IPS-18a (cell line): ENCODE measurements around the gene SLC38A7.
"Not testable (repeated sequence)": the region's sequence is repeated elsewhere in the genome, so short reads cannot be mapped to it uniquely, and the experiment has no call there.

ENCODE experiments used
- H3K27ac ChIP-seq: one replicate; pipeline ENCODE4 v1.5.1; 2013; ENCODE audit warnings: low read length
- H3K27me3 ChIP-seq: one replicate; pipeline ENCODE4 v1.6.1; 2013; ENCODE audit warnings: mild to moderate bottlenecking, low read length; ENCODE audit not compliant: control insufficient read depth, insufficient read depth
- H3K36me3 ChIP-seq: one replicate; pipeline ENCODE4 v1.6.1; 2013; ENCODE audit warnings: low read depth, low read length; ENCODE audit not compliant: control insufficient read depth
- H3K4me1 ChIP-seq: one replicate; pipeline ENCODE4 v1.6.1; 2013; ENCODE audit warnings: low read depth, low read length; ENCODE audit not compliant: control insufficient read depth
- H3K4me3 ChIP-seq: one replicate; pipeline ENCODE4 v1.5.1; 2013; ENCODE audit warnings: low read length
- H3K9ac ChIP-seq: one replicate; pipeline ENCODE4 v1.6.1; 2013; ENCODE audit warnings: mild to moderate bottlenecking, low read length, moderate library complexity
- H3K9me3 ChIP-seq: one replicate; pipeline ENCODE4 v1.6.1; 2013; ENCODE audit warnings: low read depth, low read length; ENCODE audit not compliant: control insufficient read depth

Gene SLC38A7

GRCh38 chr16:58670946-58671583, 13.5 kb downstream of the SLC38A7 start:
- Histone ChIP-seq H3K27ac (no peak overlapping the region), H3K27me3 (no peaks in the 10 kb centered on the region), H3K9me3 (no peaks in the 10 kb centered on the region), H3K36me3 (peaks cover 21% of the 10 kb centered on the region), H3K4me3 (no peak overlapping the region), H3K4me1 (no peaks in the 10 kb centered on the region), H3K9ac (no peak overlapping the region)

- Histone ChIP-seq H3K27me3 (no peaks in the 10 kb centered on the region), H3K9me3 (no peaks in the 10 kb centered on the region)
Measured at GRCh38 chr16:58670177-58670576, 14.4 kb downstream of the SLC38A7 start.

GRCh38 chr16:58665200-58665599, 19.4 kb downstream of the SLC38A7 start:
- Histone ChIP-seq H3K4me3 (no peak overlapping the region), H3K27ac (no peak overlapping the region), H3K9ac (no peak overlapping the region), H3K27me3 (no peaks in the 10 kb centered on the region), H3K9me3 (no peaks in the 10 kb centered on the region), H3K4me1 (no peaks in the 10 kb centered on the region), H3K36me3 (peaks cover 9% of the 10 kb centered on the region)

More at GRCh38 chr16:58670177-58670576, 14.4 kb downstream of the SLC38A7 start:
- Histone ChIP-seq H3K27ac (no peak overlapping the region), H3K4me3 (no peak overlapping the region), H3K36me3 (peaks cover 15% of the 10 kb centered on the region), H3K4me1 (no peaks in the 10 kb centered on the region), H3K9ac (no peak overlapping the region)

GRCh38 chr16:58661199-58661830, 23.3 kb downstream of the SLC38A7 start:
- no peaks in the 10 kb centered on the region for H3K4me1 ChIP-seq

DNA sequence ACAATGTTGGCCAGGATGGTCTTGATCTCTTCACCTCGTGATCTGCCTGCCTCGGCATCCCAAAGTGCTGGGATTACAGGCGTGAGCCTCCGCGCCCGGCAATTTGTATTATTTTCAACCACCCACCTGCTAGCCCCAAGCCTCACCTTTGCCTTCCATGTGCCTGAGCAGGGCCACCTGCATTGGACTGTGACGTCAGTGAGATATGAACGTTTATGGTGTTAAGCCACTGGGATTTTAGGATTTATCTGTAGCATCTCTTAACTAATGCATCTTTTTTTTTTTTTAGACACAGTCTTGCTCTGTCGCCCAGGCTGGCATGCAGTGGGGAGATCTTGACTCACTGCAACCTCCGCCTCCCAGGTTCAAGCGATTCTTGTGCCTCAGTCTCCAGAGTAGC, 24.7 kb downstream of the SLC38A7 start:
- not testable (repeated sequence) for H3K9me3 ChIP-seq, H3K4me3 ChIP-seq, H3K27ac ChIP-seq, H3K9ac ChIP-seq, H3K36me3 ChIP-seq, H3K27me3 ChIP-seq, H3K4me1 ChIP-seq

More at GRCh38 chr16:58661199-58661830, 23.3 kb downstream of the SLC38A7 start:
- H3K27ac ChIP-seq = no peak overlapping the region
- no peaks in the 10 kb centered on the region for H3K9me3 ChIP-seq
- H3K9ac ChIP-seq = no peak overlapping the region
- no peaks in the 10 kb centered on the region for H3K27me3 ChIP-seq
- no peak overlapping the region for H3K4me3 ChIP-seq
- H3K36me3 ChIP-seq = no peaks in the 10 kb centered on the region

DNA sequence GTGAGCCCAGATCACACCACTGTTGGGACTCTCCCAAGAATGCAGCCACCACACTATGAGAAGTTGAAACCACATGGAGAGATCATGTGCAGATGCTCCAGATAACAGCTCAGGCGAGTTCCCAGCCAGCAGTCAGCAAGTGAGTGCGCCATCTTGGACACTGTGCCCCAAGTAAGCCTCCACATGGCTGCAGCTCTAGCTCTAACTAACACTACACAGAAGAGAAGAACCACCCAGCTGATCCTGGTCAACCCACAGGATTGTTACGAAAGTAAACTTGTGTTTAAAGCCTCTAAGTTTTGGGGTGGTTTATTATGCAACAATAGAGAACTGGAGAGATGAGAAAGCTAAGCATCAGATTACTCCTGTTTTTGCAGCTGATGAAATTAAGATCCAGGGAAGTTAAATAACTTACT, 25.8 kb downstream of the SLC38A7 start:
- no peaks in the 10 kb centered on the region for H3K27me3 ChIP-seq
- no peaks in the 10 kb centered on the region for H3K36me3 ChIP-seq
- H3K9me3 ChIP-seq = no peaks in the 10 kb centered on the region
- no peaks in the 10 kb centered on the region for H3K4me1 ChIP-seq
- no peak overlapping the region for H3K27ac ChIP-seq
- no peak overlapping the region for H3K4me3 ChIP-seq
- H3K9ac ChIP-seq = no peak overlapping the region

DNA sequence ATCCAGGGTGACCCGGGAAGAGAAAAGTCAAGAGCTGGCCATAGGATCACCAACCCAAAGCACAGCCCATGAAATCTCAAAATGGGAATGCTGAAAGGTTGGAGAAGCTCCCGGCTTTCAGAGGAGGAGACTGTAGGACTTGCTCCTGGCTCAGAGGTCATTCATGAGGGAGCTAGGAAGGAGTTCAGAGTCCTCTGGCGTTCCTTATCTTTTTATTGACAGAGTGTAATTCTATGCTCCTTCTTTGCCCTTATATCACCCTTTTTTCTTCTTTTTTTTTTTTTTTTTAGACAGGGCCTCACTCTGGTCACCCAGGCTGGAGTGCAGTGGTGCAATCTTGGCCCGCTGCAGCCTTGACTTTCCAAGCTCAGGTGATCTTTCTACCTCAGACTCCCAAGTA, 27.7 kb downstream of the SLC38A7 start:
- no peak overlapping the region for H3K4me3 ChIP-seq
- H3K36me3 ChIP-seq = no peaks in the 10 kb centered on the region
- no peak overlapping the region for H3K27ac ChIP-seq
- H3K27me3 ChIP-seq = no peaks in the 10 kb centered on the region
- no peaks in the 10 kb centered on the region for H3K9me3 ChIP-seq
- no peak overlapping the region for H3K9ac ChIP-seq
- H3K4me1 ChIP-seq = no peaks in the 10 kb centered on the region

GRCh38 chr16:58655215-58655596, 29.4 kb downstream of the SLC38A7 start:
- Histone ChIP-seq H3K9me3 (no peaks in the 10 kb centered on the region), H3K4me3 (no peak overlapping the region), H3K36me3 (no peaks in the 10 kb centered on the region), H3K4me1 (no peaks in the 10 kb centered on the region), H3K27me3 (no peaks in the 10 kb centered on the region), H3K9ac (no peak overlapping the region), H3K27ac (no peak overlapping the region)

DNA sequence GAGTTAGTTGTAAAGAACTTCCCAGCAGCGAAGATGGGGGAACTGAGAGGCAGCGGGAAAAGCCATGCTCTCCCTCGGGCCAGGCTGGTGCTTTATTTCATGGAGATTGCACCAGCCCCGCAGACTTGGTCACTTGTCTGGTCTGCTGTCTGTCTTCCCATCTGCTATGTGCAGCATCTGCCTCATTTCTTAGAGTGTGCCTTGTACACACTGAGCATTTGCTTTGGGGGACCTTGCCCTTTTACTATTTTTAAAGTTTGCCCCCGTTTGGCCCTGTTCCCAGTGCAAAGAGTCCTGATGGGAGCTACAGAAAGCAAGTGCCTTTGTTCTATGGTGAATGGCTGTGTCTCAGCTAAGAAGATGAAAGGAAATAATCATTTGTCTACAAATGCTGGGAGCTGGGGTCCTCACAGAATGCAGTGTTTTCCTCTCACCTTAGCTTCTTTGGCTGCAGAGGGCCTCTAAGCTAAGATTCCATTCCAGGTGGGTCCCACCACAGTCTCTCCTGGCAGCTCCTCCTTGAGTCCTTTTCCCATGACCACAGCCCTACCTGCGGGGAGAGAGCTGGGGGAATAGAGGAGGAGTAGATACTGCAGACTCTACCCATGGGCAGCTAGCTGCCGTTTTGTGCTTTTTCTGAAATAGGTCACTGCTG, 29.9 kb downstream of the SLC38A7 start:
- no peaks in the 10 kb centered on the region for H3K36me3 ChIP-seq
- H3K27me3 ChIP-seq = no peaks in the 10 kb centered on the region
- H3K27ac ChIP-seq = no peak overlapping the region
- H3K9ac ChIP-seq = no peak overlapping the region
- no peak overlapping the region for H3K4me3 ChIP-seq
- no peaks in the 10 kb centered on the region for H3K9me3 ChIP-seq
- no peaks in the 10 kb centered on the region for H3K4me1 ChIP-seq

DNA sequence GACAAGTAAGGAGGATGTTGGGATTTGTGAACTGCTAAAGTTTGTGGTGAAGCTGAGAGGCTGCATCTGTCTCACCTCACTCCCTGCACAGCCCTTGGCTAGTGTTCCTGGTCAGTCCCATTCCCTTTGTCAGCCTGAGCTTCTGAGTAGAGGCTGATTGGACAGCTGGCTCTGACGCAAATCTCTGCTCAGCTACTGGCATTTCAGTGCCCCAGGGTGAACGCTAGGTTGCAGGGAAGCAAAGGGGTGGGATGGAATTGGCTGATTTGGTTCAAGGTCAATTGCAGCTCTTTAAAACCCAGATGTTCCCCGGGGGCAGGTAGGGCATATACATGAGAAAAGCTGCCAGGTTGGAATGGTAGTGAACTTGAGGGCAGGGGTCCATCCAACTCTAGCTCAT, 31.8 kb downstream of the SLC38A7 start:
- Histone ChIP-seq H3K27ac (no peak overlapping the region), H3K27me3 (no peaks in the 10 kb centered on the region), H3K9me3 (no peaks in the 10 kb centered on the region), H3K9ac (no peak overlapping the region), H3K36me3 (no peaks in the 10 kb centered on the region), H3K4me1 (no peaks in the 10 kb centered on the region), H3K4me3 (no peak overlapping the region)

DNA sequence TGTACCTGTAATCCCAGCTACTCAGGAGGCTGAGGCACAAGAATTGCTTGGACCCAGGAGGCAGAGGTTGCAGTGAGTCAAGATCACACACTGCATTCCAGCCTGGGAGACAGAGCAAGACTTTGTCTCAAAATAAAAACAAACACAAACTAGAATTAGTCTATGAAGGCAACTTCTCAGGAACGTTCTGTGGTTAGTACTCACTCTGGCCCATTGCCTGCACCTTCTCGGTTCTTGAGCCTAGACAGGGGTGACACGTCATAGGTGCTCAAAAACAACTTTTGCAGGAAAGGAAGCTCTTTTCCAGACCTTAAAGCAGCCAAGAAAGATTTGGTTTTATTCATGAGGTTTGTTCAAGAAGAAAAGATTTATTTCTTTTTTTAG, 32.6 kb downstream of the SLC38A7 start:
- no peaks in the 10 kb centered on the region for H3K27me3 ChIP-seq
- H3K36me3 ChIP-seq = no peaks in the 10 kb centered on the region
- H3K9ac ChIP-seq = no peak overlapping the region
- no peaks in the 10 kb centered on the region for H3K4me1 ChIP-seq
- H3K9me3 ChIP-seq = no peaks in the 10 kb centered on the region
- H3K4me3 ChIP-seq = no peak overlapping the region
- H3K27ac ChIP-seq = no peak overlapping the region

GRCh38 chr16:58649707-58650106, 34.9 kb downstream of the SLC38A7 start:
- H3K4me3 ChIP-seq = no peak overlapping the region
- no peaks in the 10 kb centered on the region for H3K27me3 ChIP-seq
- H3K9me3 ChIP-seq = no peaks in the 10 kb centered on the region
- no peaks in the 10 kb centered on the region for H3K36me3 ChIP-seq
- H3K4me1 ChIP-seq = no peaks in the 10 kb centered on the region
- no peak overlapping the region for H3K27ac ChIP-seq
- H3K9ac ChIP-seq = no peak overlapping the region
